ENCODE measurements around the gene WDTC1. TPM values are rescaled to one million over a fixed set of nuclear protein-coding genes. Genes with fewer than 3 reads are reported as not detected.

Gene WDTC1
- total RNA-seq, 1 experiment from 2014 or later: 19.0 TPM

DNA sequence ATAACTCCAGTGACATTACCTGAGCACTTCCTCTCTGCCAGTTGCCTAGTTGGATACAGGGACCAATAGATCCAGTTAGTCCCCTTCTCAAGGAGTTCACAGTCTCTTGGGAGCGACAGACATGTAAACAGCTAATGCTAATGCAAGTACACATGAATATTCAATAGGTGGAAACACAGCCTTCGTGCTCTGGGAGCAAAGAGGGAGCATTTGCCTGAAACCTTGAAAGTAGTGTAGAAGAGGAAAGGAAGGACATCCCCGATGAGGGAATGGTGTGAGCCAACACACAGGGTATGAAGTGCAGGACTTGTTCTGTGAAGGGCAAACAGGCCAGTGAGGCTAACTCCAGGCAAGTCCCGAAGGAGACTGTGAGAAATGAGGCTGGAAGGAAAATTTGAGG, 83.7 kb downstream of the WDTC1 start:
- Histone ChIP-seq H4K91ac (ENCODE audit: insufficient read length, low read depth, low read length) (no peak overlapping the region), H3K18ac (ENCODE audit: insufficient read length, low read depth, low read length) (no peak overlapping the region), H2BK15ac (ENCODE audit: low read depth, low read length) (no peak overlapping the region), H4K5ac (ENCODE audit: insufficient read length, low read depth, low read length) (no peak overlapping the region), H3T11ph (ENCODE audit: low read length) (no peak overlapping the region), H4K20me1 (ENCODE audit: control insufficient read depth, insufficient read depth, insufficient read length) (no peaks in the 10 kb centered on the region), H2BK12ac (ENCODE audit: insufficient read length, low read depth, low read length) (no peak overlapping the region), H2BK120ac (ENCODE audit: low read depth, low read length, poor library complexity, severe bottlenecking) (no peak overlapping the region), H2BK5ac (ENCODE audit: insufficient read length, low read length) (no peak overlapping the region), H2AK5ac (ENCODE audit: insufficient read length, low read length) (no peak overlapping the region), H3K79me1 (ENCODE audit: insufficient read depth, low read depth, low read length, poor library complexity, severe bottlenecking) (no peaks in the 10 kb centered on the region), H4K8ac (replicated peaks; ENCODE audit: insufficient read length, low read depth, low read length) (no peak overlapping the region), H3K4me2 (ENCODE audit: insufficient read depth, insufficient read length, low read length) (no peak overlapping the region), H3K4me1 (ENCODE audit: insufficient read depth, low read length) (no peaks in the 10 kb centered on the region), H3K23ac (ENCODE audit: insufficient read length, low read depth, low read length) (no peak overlapping the region), H2BK20ac (ENCODE audit: low read depth, low read length, poor library complexity, severe bottlenecking) (no peak overlapping the region), H3K23me2 (ENCODE audit: insufficient read length, low read depth, low read length, poor library complexity, severe bottlenecking) (peaks cover 10% of the 10 kb centered on the region), H3K9me3 (ENCODE audit: control insufficient read depth, low read depth, low read length) (no peaks in the 10 kb centered on the region), H3K27ac (ENCODE audit: insufficient read length, low read depth, low read length) (no peak overlapping the region), H3K9ac (ENCODE audit: extremely low read depth, insufficient read length, low read length) (no peak overlapping the region), H3K79me2 (ENCODE audit: insufficient read depth, low read length) (peaks cover 4% of the 10 kb centered on the region; the same call in 1 of the 2 replicates), H3K14ac (ENCODE audit: insufficient read depth, low read length) (no peak overlapping the region), H3K56ac (ENCODE audit: insufficient read length, low read depth, low read length) (no peak overlapping the region), H3K27me3 (ENCODE audit: insufficient read depth, low read length) (no peaks in the 10 kb centered on the region; the same call in 1 of the 2 replicates), H3K4ac (ENCODE audit: low read depth, low read length) (no peak overlapping the region), H2AFZ (ENCODE audit: low read length) (no peak overlapping the region)
- no peak for DNase-seq
- Mint-ChIP-seq H3K4me3 (no peak overlapping the region), H3K9me3 (no peaks in the 10 kb centered on the region), H3K27me3 (ENCODE audit: low read depth) (peaks cover 9% of the 10 kb centered on the region), H3K27ac (no peak overlapping the region; a peak in 1 of 7 replicates), H3K4me1 (peaks cover 9 to 12% of the 10 kb centered on the region in 2 experiments), H3K36me3 (ENCODE audit: insufficient read depth in 1 of 3, low read depth in 3 of 3) (no peaks in the 10 kb centered on the region)
- no peak for TF ChIP-seq CTCF (conservative IDR thresholded peaks at IDR 0.05)
- no CpG with 5 or more reads among the region's 4 CpGs for WGBS (ENCODE audit: extremely low coverage, insufficient read length, low lambda C conversion rate)
